Mucosa of rectum (tissue), 2 donors: ENCODE measurements around the gene IDUA.

Source experiments
- H3K27ac ChIP-seq, 2 donors: one replicate each; pipeline ENCODE4 v1.7.0; 2013; ENCODE audit warnings: inconsistent platforms in 2 of 2, low read depth in 2 of 2, low read length in 2 of 2
- H3K27me3 ChIP-seq, 2 donors: one replicate each; pipeline ENCODE4 v1.7.0; 2013; ENCODE audit warnings: low read length in 2 of 2; ENCODE audit not compliant: control insufficient read depth in 2 of 2, insufficient read depth in 2 of 2
- H3K36me3 ChIP-seq, 2 donors: one replicate each; pipeline ENCODE4 v1.7.0; 2013; ENCODE audit warnings: low read length in 2 of 2; ENCODE audit not compliant: control insufficient read depth in 2 of 2, insufficient read depth in 2 of 2
- H3K4me1 ChIP-seq, 2 donors: one replicate each; pipeline ENCODE4 v1.7.0; 2013; ENCODE audit warnings: low read length in 2 of 2, mild to moderate bottlenecking in 1 of 2; ENCODE audit not compliant: control insufficient read depth in 2 of 2, insufficient read depth in 2 of 2
- H3K4me3 ChIP-seq, 2 donors: one replicate each; pipeline ENCODE4 v1.7.0; 2013; ENCODE audit warnings: low read length in 2 of 2
- H3K9ac ChIP-seq, 2 donors: one replicate each; pipeline ENCODE4 v1.7.0; 2013; ENCODE audit warnings: low read length in 2 of 2, low read depth in 1 of 2, mild to moderate bottlenecking in 1 of 2
- H3K9me3 ChIP-seq, 2 donors: one replicate each; pipeline ENCODE4 v1.7.0; 2013; ENCODE audit warnings: low read length in 2 of 2; ENCODE audit not compliant: control insufficient read depth in 2 of 2
- donor health status: healthy.
- donor health status: Normal muscosa, but diverticular disease.

IDUA gene

DNA sequence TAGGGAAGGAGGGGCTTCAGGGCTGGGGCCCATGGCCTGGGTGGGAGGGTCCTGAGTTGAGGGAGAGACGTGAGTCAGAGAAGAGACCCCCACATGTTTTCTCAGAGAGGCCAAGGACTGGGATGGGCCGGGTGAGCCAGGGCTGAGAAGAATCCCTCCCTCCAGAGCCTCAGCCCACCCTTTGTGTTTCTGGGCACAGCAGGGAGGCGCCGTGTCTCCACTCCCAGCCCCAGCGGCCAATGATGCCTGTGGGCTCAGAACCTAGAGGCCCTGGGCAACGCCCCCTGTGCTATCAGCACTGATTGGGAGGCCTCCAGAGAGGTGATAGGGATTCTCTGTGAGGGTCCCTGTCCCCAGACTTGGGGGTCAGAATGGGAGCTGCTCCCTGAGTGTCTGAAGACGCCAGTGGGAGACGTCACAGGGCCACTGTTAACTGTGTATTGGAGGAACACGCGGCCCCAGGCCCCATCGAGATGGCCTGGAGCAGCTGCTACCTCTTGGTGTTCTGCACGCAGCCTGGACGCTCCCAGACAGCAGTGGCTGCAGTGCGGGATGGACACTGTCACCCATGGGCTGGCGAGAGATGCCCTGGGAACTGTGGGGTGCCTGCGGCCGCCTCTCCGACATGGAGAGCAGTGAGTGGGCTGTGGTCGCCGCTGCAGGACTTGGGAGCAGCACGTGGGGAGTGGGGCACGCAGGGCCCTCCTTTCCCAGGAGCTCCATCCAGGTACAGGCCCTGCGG, 33.1 kb downstream of the IDUA start:
- H3K4me3 ChIP-seq = no peak overlapping the region
- no peaks in the 10 kb centered on the region for H3K27me3 ChIP-seq
- no peaks in the 10 kb centered on the region for H3K36me3 ChIP-seq
- H3K4me1 ChIP-seq = peaks cover 7 to 10% of the 10 kb centered on the region in 2 donors
- H3K9me3 ChIP-seq = no peaks in the 10 kb centered on the region
- H3K27ac ChIP-seq = no peak overlapping the region
- no peak overlapping the region for H3K9ac ChIP-seq

DNA sequence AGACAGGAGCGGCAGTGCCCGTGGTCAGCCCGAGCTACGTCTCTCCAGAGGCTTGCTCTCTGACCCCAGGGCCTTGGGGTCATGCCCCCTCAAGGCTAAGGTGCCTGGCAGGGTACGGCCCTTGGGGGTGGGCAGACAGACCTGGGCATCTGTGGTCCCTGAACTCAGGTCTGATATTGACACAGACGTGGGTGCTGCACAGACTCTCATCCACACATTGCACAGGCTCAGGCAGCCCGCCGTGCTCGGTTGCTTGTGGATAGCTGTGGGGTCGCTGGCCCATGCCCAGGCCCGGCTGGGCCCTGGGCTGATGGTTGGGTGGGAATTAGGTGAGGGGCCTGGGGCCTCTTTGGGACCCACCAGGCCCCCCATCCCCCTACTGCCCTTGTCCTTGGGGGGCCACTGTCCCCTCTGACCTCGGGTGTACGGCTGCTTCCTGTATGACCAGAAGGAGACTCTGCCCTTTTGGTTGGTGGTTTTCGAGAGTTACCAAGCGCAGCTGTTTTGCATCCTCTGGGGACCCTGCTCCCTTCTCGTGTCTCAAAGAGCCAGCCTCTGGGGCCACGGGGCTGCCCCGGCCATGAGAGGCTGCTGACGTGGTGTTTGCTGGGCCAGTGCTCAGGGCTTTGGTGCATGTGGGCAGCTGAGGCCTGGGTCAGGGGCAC, 34.7 kb downstream of the IDUA start:
- H3K27me3 ChIP-seq = peaks cover 0 to 3% of the 10 kb centered on the region in 2 donors
- no peak overlapping the region for H3K27ac ChIP-seq
- H3K9me3 ChIP-seq = no peaks in the 10 kb centered on the region
- no peak overlapping the region for H3K4me3 ChIP-seq
- H3K9ac ChIP-seq = no peak overlapping the region
- H3K4me1 ChIP-seq = peaks cover 10 to 15% of the 10 kb centered on the region in 2 donors
- peaks cover 7 to 9% of the 10 kb centered on the region in 2 donors for H3K36me3 ChIP-seq

DNA sequence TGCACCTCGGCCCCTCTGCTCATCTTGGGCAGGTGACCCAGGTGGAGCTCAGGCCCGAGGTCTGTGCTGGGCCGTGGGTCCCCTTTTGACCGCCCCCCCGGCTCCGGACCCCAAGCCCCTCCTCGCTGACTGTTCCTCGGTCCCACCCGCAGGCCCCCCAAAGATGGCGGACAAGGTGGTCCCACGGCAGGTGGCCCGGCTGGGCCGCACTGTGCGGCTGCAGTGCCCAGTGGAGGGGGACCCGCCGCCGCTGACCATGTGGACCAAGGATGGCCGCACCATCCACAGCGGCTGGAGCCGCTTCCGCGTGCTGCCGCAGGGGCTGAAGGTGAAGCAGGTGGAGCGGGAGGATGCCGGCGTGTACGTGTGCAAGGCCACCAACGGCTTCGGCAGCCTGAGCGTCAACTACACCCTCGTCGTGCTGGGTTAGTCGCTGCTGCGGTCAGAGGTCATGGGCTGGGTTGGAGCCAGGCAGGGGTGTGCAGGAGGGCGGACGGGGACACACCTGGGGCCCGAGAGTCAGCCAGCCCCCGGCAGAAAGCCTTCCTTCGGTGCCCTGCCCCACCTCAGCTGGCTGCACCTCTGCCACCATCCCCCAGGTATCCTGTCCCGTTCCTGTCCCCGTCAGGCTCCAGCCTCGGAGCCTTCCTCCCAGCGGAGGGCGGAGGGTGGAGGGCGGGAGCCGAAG, 35.4 kb downstream of the IDUA start:
- H3K4me3 ChIP-seq = peak overlapping the region in 1 of 2 donors; percentile 26
- H3K9ac ChIP-seq = no peak overlapping the region
- peaks cover 0 to 3% of the 10 kb centered on the region in 2 donors for H3K27me3 ChIP-seq
- no peak overlapping the region for H3K27ac ChIP-seq
- H3K9me3 ChIP-seq = no peaks in the 10 kb centered on the region
- peaks cover 10 to 15% of the 10 kb centered on the region in 2 donors for H3K4me1 ChIP-seq
- H3K36me3 ChIP-seq = peaks cover 7 to 9% of the 10 kb centered on the region in 2 donors

DNA sequence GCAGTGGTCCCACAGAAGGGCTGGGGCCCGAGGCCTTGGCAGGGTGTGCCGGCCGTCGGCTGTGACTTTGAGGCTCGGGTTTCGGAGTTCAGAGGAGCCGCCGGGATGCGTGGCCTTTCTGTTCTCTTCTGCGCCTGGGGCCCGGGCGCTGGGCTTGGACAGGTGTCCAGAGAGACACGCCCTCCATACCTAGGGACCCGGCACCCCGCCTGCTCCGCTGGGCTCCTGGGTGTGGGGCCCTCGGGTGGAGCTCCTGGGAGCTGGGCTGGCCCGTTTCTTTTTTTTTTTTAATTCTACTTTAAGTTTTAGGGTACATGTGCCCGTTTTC, 35.9 kb downstream of the IDUA start:
- no peak overlapping the region for H3K4me3 ChIP-seq
- no peak overlapping the region for H3K27ac ChIP-seq

DNA sequence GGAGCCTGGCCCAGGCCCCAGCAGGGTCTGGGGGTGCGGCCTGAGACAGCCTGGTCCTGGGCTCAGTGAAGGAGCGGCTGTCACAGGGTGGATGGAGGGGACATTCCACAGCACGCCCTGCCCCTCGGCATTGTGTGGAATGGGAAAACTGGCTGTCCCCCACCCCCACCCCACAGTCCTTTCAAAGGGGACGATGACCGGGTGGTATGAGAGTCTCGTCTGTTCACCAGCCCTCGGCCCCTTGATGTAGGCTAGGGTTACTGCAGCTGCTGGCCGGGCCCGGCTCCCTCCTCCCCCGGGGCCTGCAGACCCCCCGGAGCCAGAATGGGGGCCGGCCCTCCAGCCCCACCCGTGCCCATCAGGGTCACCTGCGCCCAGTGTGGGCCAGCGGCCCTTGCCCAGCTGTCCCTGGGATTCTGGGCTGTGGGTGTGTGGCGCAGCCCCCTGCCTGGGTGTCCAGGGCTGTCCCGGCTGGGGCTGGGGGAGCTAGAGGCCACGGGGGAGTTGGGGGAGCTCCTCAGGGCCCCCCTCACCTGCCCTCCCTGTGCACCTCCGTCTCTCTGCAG, 36.3 kb downstream of the IDUA start:
- Histone ChIP-seq H3K9me3 (no peaks in the 10 kb centered on the region), H3K4me1 (peaks cover 10 to 15% of the 10 kb centered on the region in 2 donors), H3K27ac (no peak overlapping the region), H3K36me3 (peaks cover 7 to 9% of the 10 kb centered on the region in 2 donors), H3K4me3 (no peak overlapping the region), H3K27me3 (peaks cover 0 to 3% of the 10 kb centered on the region in 2 donors), H3K9ac (no peak overlapping the region)

More for the DNA sequence above, 35.9 kb downstream of the IDUA start:
- Histone ChIP-seq H3K9ac (no peak overlapping the region), H3K4me1 (peaks cover 10 to 15% of the 10 kb centered on the region in 2 donors), H3K9me3 (no peaks in the 10 kb centered on the region), H3K36me3 (peaks cover 7 to 9% of the 10 kb centered on the region in 2 donors), H3K27me3 (peaks cover 0 to 3% of the 10 kb centered on the region in 2 donors)

DNA sequence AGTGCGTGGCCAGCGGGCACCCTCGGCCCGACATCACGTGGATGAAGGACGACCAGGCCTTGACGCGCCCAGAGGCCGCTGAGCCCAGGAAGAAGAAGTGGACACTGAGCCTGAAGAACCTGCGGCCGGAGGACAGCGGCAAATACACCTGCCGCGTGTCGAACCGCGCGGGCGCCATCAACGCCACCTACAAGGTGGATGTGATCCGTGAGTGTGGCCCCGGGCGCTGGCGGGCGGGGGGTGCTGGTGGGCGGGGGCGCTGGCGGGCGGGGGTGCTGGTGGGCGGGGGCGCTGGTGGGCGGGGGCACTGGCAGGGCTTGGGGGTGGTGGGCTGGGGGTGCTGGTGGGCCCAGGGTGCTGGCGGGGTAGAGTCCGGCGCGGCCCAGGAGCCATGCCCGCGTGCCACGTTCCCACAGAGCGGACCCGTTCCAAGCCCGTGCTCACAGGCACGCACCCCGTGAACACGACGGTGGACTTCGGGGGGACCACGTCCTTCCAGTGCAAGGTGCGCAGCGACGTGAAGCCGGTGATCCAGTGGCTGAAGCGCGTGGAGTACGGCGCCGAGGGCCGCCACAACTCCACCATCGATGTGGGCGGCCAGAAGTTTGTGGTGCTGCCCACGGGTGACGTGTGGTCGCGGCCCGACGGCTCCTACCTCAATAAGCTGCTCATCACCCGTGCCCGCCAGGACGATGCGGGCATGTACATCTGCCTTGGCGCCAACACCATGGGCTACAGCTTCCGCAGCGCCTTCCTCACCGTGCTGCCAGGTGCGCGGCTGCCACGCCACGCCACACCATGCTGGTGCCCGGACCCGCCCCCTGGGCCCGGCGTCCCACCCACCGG, 37.3 kb downstream of the IDUA start:
- peaks cover 7 to 9% of the 10 kb centered on the region in 2 donors for H3K36me3 ChIP-seq
- peaks cover 10 to 15% of the 10 kb centered on the region in 2 donors for H3K4me1 ChIP-seq

DNA sequence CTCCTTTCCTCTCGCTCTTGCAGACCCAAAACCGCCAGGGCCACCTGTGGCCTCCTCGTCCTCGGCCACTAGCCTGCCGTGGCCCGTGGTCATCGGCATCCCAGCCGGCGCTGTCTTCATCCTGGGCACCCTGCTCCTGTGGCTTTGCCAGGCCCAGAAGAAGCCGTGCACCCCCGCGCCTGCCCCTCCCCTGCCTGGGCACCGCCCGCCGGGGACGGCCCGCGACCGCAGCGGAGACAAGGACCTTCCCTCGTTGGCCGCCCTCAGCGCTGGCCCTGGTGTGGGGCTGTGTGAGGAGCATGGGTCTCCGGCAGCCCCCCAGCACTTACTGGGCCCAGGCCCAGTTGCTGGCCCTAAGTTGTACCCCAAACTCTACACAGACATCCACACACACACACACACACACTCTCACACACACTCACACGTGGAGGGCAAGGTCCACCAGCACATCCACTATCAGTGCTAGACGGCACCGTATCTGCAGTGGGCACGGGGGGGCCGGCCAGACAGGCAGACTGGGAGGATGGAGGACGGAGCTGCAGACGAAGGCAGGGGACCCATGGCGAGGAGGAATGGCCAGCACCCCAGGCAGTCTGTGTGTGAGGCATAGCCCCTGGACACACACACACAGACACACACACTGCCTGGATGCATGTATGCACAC, 38.2 kb downstream of the IDUA start:
- no peak overlapping the region for H3K4me3 ChIP-seq
- peaks cover 7 to 11% of the 10 kb centered on the region in 2 donors for H3K27me3 ChIP-seq
- no peak overlapping the region for H3K27ac ChIP-seq
- H3K9ac ChIP-seq = no peak overlapping the region
- H3K9me3 ChIP-seq = no peaks in the 10 kb centered on the region
- peaks cover 10 to 15% of the 10 kb centered on the region in 2 donors for H3K4me1 ChIP-seq
- H3K36me3 ChIP-seq = peaks cover 7 to 9% of the 10 kb centered on the region in 2 donors

More for the DNA sequence above, 37.3 kb downstream of the IDUA start:
- Histone ChIP-seq H3K27me3 (peaks cover 6 to 8% of the 10 kb centered on the region in 2 donors), H3K9me3 (no peaks in the 10 kb centered on the region), H3K4me3 (no peak overlapping the region), H3K27ac (no peak overlapping the region), H3K9ac (no peak overlapping the region)

DNA sequence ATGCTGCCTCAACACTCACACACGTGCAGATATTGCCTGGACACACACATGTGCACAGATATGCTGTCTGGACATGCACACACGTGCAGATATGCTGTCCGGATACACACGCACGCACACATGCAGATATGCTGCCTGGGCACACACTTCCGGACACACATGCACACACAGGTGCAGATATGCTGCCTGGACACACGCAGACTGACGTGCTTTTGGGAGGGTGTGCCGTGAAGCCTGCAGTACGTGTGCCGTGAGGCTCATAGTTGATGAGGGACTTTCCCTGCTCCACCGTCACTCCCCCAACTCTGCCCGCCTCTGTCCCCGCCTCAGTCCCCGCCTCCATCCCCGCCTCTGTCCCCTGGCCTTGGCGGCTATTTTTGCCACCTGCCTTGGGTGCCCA, 39.3 kb downstream of the IDUA start:
- Histone ChIP-seq H3K36me3 (peaks cover 7 to 9% of the 10 kb centered on the region in 2 donors), H3K9me3 (no peaks in the 10 kb centered on the region), H3K4me3 (no peak overlapping the region)

More for the DNA sequence above, 39.3 kb downstream of the IDUA start:
- Histone ChIP-seq H3K27me3 (peaks cover 8 to 11% of the 10 kb centered on the region in 2 donors), H3K9ac (no peak overlapping the region), H3K4me1 (peaks cover 10 to 15% of the 10 kb centered on the region in 2 donors), H3K27ac (no peak overlapping the region)
